ENCODE results near the gene PCGF3.

GRCh38 chr4:733631-733980 is 28.0 kb downstream of the PCGF3 start:
- no peak for TF ChIP-seq CTCF (IDR thresholded peaks at IDR 0.05)
- no peak for TF ChIP-seq POLR2AphosphoS5 (IDR thresholded peaks at IDR 0.05)
- no peak for TF ChIP-seq EP300 (IDR thresholded peaks at IDR 0.05; ENCODE audit: low read depth)

Measured in transverse colon (tissue), 4 donors.